ENCODE results near the gene NLGN3.

NLGN3 gene

DNA sequence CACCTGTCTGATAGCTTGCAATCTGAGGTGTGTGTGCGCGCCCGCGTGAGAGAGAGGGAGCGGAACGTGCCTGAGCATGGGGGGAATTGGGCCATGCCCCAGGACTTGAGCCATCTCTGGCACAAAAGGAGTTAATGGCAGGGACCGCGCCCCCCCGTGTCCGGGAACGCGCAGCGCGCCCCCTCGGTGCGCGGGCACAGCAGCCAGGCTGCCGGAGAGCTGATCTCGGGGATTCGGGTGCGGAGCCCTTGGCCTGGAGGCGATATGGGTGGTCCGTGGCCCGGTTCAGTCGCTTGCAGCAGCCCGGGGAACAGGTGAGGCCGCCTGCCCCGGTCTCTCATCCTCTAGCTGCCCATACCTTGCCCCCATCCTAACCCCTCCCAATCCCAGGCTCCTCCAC is at the start of gene NLGN3:
NLGN3 (plus strand) TSS at position 191 of the 400 bp plus-strand sequence. CDS start 2,909 bp downstream, outside the sequence.
- TF ChIP-seq CTCF (IDR thresholded peaks at IDR 0.05; ENCODE audit: poor library complexity, severe bottlenecking), result no peak
- DNase-seq (ENCODE audit: low spot score), result no peak
- no peaks in the 10 kb centered on the region for H3K4me1 ChIP-seq (ENCODE audit: insufficient read depth, poor library complexity, severe bottlenecking)
- no peak within 1 kb of the TSS for H3K4me3 ChIP-seq (ENCODE audit: severe bottlenecking)
- ATAC-seq (ENCODE audit: low read depth), result no peak
- no peak within 1 kb of the TSS for H3K27ac ChIP-seq (ENCODE audit: poor library complexity, severe bottlenecking)
- H3K36me3 ChIP-seq (ENCODE audit: low read depth), result no peaks in the 10 kb centered on the region
- no peaks in the 10 kb centered on the region for H3K27me3 ChIP-seq (ENCODE audit: insufficient read depth, poor library complexity, severe bottlenecking)
- H3K9me3 ChIP-seq (ENCODE audit: severe bottlenecking), result no peaks in the 10 kb centered on the region

GRCh38 chrX:71095033-71095432 is 49.6 kb upstream of the NLGN3 start:
- no peaks in the 10 kb centered on the region for H3K27me3 ChIP-seq (ENCODE audit: insufficient read depth, poor library complexity, severe bottlenecking)
- ATAC-seq (ENCODE audit: low read depth), result no peak
- DNase-seq (ENCODE audit: low spot score), result no peak
- H3K4me3 ChIP-seq (ENCODE audit: severe bottlenecking), result peak overlapping the region; percentile 45
- H3K36me3 ChIP-seq (ENCODE audit: low read depth), result no peaks in the 10 kb centered on the region
- H3K27ac ChIP-seq (ENCODE audit: poor library complexity, severe bottlenecking), result no peak overlapping the region
- H3K9me3 ChIP-seq (ENCODE audit: severe bottlenecking), result no peaks in the 10 kb centered on the region
- no peaks in the 10 kb centered on the region for H3K4me1 ChIP-seq (ENCODE audit: insufficient read depth, poor library complexity, severe bottlenecking)
- TF ChIP-seq CTCF (IDR thresholded peaks at IDR 0.05; ENCODE audit: poor library complexity, severe bottlenecking), result no peak

- no peaks in the 10 kb centered on the region for H3K9me3 ChIP-seq (ENCODE audit: severe bottlenecking)
- ATAC-seq (ENCODE audit: low read depth) (peak; percentile 95), DNase-seq (ENCODE audit: low spot score) (peak; percentile 82)
- TF ChIP-seq CTCF (IDR thresholded peaks at IDR 0.05; ENCODE audit: poor library complexity, severe bottlenecking), result no peak
- H3K4me3 ChIP-seq (ENCODE audit: severe bottlenecking), result peak within 1 kb of the TSS; percentile 45
- no peak within 1 kb of the TSS for H3K27ac ChIP-seq (ENCODE audit: poor library complexity, severe bottlenecking)
- H3K27me3 ChIP-seq (ENCODE audit: insufficient read depth, poor library complexity, severe bottlenecking), result no peaks in the 10 kb centered on the region
- no peaks in the 10 kb centered on the region for H3K36me3 ChIP-seq (ENCODE audit: low read depth)
- no peaks in the 10 kb centered on the region for H3K4me1 ChIP-seq (ENCODE audit: insufficient read depth, poor library complexity, severe bottlenecking)
Observed at GRCh38 chrX:71095555-71095980, 49.1 kb upstream of the NLGN3 start, which contains the start of gene FOXO4. TSS of gene FOXO4 (plus strand) at chrX:71095851. CDS start at chrX:71096529, 678 bp downstream.

- H3K4me1 ChIP-seq (ENCODE audit: insufficient read depth, poor library complexity, severe bottlenecking), result no peaks in the 10 kb centered on the region
- H3K9me3 ChIP-seq (ENCODE audit: severe bottlenecking), result no peaks in the 10 kb centered on the region
- no peak overlapping the region for H3K27ac ChIP-seq (ENCODE audit: poor library complexity, severe bottlenecking)
- H3K27me3 ChIP-seq (ENCODE audit: insufficient read depth, poor library complexity, severe bottlenecking), result no peaks in the 10 kb centered on the region
- no peaks in the 10 kb centered on the region for H3K36me3 ChIP-seq (ENCODE audit: low read depth)
- ATAC-seq (ENCODE audit: low read depth) (peak; percentile 42), DNase-seq (ENCODE audit: low spot score) (no peak)
- peak overlapping the region; percentile 45 for H3K4me3 ChIP-seq (ENCODE audit: severe bottlenecking)
- TF ChIP-seq CTCF (IDR thresholded peaks at IDR 0.05; ENCODE audit: poor library complexity, severe bottlenecking), result no peak
Observed at GRCh38 chrX:71095981-71096759, 48.5 kb upstream of the NLGN3 start.

DNA sequence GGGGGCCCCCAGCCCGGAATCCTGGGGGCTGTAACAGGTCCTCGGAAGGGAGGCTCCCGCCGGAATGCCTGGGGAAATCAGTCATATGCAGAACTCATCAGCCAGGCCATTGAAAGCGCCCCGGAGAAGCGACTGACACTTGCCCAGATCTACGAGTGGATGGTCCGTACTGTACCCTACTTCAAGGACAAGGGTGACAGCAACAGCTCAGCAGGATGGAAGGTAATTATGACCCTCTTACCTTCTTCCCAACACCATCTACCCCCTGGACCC is 47.9 kb upstream of the NLGN3 start:
- no peak for TF ChIP-seq CTCF (IDR thresholded peaks at IDR 0.05; ENCODE audit: poor library complexity, severe bottlenecking)
- Histone ChIP-seq H3K36me3 (ENCODE audit: low read depth) (no peaks in the 10 kb centered on the region), H3K4me3 (ENCODE audit: severe bottlenecking) (peak overlapping the region; percentile 45), H3K27me3 (ENCODE audit: insufficient read depth, poor library complexity, severe bottlenecking) (no peaks in the 10 kb centered on the region), H3K4me1 (ENCODE audit: insufficient read depth, poor library complexity, severe bottlenecking) (no peaks in the 10 kb centered on the region), H3K9me3 (ENCODE audit: severe bottlenecking) (no peaks in the 10 kb centered on the region), H3K27ac (ENCODE audit: poor library complexity, severe bottlenecking) (no peak overlapping the region)
- ATAC-seq (ENCODE audit: low read depth) (no peak), DNase-seq (ENCODE audit: low spot score) (no peak)

Data from RWPE2 (cell line).